ENCODE measurements around the gene OLIG1.

OLIG1 gene, protein sequence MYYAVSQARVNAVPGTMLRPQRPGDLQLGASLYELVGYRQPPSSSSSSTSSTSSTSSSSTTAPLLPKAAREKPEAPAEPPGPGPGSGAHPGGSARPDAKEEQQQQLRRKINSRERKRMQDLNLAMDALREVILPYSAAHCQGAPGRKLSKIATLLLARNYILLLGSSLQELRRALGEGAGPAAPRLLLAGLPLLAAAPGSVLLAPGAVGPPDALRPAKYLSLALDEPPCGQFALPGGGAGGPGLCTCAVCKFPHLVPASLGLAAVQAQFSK

DNA sequence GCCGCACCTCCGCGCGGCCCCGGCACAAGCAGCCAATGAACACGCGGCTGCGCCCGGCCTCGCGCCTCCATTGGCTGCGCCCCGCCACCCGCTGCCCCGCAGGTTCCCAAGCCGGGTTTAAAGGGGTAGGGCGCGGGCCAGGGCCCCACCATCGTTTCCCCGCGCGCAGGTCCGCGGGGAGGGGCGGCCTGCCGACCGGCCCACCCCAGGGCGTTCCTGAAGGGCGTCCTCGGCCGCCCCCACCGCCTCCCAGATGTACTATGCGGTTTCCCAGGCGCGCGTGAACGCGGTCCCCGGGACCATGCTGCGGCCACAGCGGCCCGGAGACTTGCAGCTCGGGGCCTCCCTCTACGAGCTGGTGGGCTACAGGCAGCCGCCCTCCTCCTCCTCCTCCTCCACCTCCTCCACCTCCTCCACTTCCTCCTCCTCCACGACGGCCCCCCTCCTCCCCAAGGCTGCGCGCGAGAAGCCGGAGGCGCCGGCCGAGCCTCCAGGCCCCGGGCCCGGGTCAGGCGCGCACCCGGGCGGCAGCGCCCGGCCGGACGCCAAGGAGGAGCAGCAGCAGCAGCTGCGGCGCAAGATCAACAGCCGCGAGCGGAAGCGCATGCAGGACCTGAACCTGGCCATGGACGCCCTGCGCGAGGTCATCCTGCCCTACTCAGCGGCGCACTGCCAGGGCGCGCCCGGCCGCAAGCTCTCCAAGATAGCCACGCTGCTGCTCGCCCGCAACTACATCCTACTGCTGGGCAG, at the start of gene OLIG1:
OLIG1 (plus strand) TSS at position 148 of the 750 bp plus-strand sequence; CDS start at position 254, 106 bp downstream.
- DNase-seq: peak; percentile 71

- DNase-seq: no peak
These were observed 49.3 kb upstream of the OLIG1 start for GRCh38 chr21:33020558-33021100.

GRCh38 chr21:33021150-33021549, 48.8 kb upstream of the OLIG1 start:
- no peak for DNase-seq

DNA sequence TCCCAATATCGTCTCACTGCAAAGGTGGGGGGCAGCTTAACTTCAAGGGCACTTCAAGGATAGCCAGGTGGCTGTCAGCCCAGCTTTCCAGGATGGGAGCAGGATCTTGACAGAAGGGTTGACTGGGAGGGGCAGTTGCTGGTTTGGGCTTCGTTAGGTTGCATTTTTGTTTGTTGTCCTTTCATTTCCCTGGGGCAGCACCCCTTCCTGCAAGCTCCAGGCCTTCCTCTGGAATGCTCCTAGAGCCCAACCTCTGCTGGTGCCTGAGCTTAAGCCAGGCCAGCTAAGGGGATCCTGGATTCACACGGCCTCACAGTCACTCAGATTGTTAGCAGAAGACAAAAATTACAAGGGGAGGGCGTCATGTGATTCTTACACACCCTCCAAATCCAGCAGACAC, 48.3 kb upstream of the OLIG1 start:
- no peak for DNase-seq

DNA sequence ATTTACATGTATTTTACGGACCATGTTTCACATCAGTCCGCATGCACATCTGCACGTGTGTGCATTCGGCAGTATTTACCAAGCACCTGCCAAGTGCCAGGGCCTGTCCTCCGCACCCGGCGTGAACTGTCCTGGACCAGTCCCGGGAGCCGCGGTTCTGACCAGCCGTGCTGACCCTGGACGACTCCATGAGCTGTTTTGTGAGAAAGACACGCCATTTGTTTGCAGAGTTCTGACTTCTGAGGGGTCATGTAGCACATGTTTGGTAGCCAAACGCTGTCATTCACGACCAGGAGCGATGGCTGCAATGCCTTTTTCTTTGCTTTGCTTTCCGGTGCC, 47.5 kb upstream of the OLIG1 start:
- no peak for DNase-seq

DNA sequence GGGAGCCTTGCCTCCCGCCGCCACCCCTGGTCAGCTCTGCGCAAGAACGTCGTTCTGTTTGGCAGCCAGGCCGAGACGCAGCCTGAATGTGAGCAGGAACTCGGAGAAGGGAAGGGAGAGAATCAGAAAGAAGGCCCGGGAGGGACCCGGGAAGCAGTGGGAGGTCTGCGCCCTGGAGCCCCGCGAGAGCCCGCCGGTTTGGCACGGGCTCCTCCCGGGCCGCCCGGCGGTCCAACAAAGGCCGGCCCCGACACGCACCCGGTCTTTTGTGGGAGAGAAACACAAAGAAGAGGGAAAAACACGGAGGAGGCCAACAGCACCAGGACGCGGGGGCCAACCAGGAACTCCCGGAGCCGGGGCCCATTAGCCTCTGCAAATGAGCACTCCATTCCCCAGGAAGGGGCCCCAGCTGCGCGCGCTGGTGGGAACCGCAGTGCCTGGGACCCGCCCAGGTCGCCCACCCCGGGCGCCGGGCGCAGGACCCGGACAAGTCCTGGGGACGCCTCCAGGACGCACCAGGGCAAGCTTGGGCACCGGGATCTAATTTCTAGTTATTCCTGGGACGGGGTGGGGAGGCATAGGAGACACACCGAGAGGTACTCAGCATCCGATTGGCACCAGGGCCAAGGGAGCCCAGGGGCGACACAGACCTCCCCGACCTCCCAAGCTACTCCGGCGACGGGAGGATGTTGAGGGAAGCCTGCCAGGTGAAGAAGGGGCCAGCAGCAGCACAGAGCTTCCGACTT, 46.9 kb upstream of the OLIG1 start:
- DNase-seq: peak; percentile 17

GRCh38 chr21:33023574-33024200, 46.3 kb upstream of the OLIG1 start:
- DNase-seq: peak; percentile 38

- peak; percentile 21 for DNase-seq
These were observed 45.5 kb upstream of the OLIG1 start for GRCh38 chr21:33024201-33025103.

DNA sequence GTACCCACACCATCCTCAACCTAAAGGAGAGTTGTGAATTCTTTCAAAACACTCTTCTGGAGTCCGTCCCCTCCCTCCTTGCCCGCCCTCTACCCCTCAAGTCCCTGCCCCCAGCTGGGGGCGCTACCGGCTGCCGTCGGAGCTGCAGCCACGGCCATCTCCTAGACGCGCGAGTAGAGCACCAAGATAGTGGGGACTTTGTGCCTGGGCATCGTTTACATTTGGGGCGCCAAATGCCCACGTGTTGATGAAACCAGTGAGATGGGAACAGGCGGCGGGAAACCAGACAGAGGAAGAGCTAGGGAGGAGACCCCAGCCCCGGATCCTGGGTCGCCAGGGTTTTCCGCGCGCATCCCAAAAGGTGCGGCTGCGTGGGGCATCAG, 44.8 kb upstream of the OLIG1 start:
- peak; percentile 26 for DNase-seq

GRCh38 chr21:33025489-33026442, 44.2 kb upstream of the OLIG1 start, which contains the start of gene OLIG2:
OLIG2 (plus strand) TSS chr21:33025935; CDS start chr21:33026863, 928 bp downstream.
- peak; percentile 46 for DNase-seq

DNA sequence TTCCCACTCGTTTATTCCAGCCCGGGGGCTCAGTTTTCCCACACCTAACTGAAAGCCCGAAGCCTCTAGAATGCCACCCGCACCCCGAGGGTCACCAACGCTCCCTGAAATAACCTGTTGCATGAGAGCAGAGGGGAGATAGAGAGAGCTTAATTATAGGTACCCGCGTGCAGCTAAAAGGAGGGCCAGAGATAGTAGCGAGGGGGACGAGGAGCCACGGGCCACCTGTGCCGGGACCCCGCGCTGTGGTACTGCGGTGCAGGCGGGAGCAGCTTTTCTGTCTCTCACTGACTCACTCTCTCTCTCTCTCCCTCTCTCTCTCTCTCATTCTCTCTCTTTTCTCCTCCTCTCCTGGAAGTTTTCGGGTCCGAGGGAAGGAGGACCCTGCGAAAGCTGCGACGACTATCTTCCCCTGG, 43.5 kb upstream of the OLIG1 start:
- no peak for DNase-seq

GRCh38 chr21:33026878-33027400, 43.0 kb upstream of the OLIG1 start:
- DNase-seq: peak; percentile 28

DNA sequence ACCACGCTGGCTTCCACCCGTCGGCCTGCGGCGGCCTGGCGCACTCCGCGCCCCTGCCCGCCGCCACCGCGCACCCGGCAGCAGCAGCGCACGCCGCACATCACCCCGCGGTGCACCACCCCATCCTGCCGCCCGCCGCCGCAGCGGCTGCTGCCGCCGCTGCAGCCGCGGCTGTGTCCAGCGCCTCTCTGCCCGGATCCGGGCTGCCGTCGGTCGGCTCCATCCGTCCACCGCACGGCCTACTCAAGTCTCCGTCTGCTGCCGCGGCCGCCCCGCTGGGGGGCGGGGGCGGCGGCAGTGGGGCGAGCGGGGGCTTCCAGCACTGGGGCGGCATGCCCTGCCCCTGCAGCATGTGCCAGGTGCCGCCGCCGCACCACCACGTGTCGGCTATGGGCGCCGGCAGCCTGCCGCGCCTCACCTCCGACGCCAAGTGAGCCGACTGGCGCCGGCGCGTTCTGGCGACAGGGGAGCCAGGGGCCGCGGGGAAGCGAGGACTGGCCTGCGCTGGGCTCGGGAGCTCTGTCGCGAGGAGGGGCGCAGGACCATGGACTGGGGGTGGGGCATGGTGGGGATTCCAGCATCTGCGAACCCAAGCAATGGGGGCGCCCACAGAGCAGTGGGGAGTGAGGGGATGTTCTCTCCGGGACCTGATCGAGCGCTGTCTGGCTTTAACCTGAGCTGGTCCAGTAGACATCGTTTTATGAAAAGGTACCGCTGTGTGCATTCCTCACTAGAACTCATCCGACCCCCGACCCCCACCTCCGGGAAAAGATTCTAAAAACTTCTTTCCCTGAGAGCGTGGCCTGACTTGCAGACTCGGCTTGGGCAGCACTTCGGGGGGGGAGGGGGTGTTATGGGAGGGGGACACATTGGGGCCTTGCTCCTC, 42.3 kb upstream of the OLIG1 start:
- peak; percentile 26 for DNase-seq

DNA sequence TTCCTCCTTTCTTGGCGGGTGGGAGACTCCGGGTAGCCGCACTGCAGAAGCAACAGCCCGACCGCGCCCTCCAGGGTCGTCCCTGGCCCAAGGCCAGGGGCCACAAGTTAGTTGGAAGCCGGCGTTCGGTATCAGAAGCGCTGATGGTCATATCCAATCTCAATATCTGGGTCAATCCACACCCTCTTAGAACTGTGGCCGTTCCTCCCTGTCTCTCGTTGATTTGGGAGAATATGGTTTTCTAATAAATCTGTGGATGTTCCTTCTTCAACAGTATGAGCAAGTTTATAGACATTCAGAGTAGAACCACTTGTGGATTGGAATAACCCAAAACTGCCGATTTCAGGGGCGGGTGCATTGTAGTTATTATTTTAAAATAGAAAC, 41.7 kb upstream of the OLIG1 start:
- DNase-seq: no peak

DNA sequence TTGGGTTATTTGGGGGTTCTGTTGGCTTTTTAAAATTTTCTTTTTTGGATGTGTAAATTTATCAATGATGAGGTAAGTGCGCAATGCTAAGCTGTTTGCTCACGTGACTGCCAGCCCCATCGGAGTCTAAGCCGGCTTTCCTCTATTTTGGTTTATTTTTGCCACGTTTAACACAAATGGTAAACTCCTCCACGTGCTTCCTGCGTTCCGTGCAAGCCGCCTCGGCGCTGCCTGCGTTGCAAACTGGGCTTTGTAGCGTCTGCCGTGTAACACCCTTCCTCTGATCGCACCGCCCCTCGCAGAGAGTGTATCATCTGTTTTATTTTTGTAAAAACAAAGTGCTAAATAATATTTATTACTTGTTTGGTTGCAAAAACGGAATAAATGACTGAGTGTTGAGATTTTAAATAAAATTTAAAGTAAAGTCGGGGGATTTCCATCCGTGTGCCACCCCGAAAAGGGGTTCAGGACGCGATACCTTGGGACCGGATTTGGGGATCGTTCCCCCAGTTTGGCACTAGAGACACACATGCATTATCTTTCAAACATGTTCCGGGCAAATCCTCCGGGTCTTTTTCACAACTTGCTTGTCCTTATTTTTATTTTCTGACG, 41.1 kb upstream of the OLIG1 start:
- peak; percentile 58 for DNase-seq

DNA sequence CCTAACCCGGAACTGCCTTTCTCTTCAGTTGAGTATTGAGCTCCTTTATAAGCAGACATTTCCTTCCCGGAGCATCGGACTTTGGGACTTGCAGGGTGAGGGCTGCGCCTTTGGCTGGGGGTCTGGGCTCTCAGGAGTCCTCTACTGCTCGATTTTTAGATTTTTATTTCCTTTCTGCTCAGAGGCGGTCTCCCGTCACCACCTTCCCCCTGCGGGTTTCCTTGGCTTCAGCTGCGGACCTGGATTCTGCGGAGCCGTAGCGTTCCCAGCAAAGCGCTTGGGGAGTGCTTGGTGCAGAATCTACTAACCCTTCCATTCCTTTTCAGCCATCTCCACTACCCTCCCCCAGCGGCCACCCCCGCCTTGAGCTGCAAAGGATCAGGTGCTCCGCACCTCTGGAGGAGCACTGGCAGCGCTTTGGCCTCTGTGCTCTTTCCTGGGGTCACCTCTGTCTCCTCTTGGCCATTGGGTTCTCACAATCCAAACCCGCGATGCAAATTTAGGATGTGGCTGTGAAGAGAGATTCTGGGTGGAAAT, 40.5 kb upstream of the OLIG1 start:
- no peak for DNase-seq

GRCh38 chr21:33029975-33030461, 39.9 kb upstream of the OLIG1 start:
- no peak for DNase-seq

GRCh38 chr21:33030633-33031032, 39.3 kb upstream of the OLIG1 start:
- no peak for DNase-seq

Data from stimulated activated CD4-positive, alpha-beta T cell treated with anti-CD3 and anti-CD28 coated beads, Interleukin-15, amount 100 ng/mL, for 24 hours (primary cell).